Measurements from ENCODE around the gene NEGR1.

- TF ChIP-seq CTCF (IDR thresholded peaks at IDR 0.05), result no peak
- no peak for TF ChIP-seq EP300 (IDR thresholded peaks at IDR 0.05)
- TF ChIP-seq POLR2AphosphoS5 (IDR thresholded peaks at IDR 0.05), result no peak
- TF ChIP-seq POLR2A (IDR thresholded peaks at IDR 0.05), result no peak
Measured at GRCh38 chr1:71667216-71667615, 615.1 kb downstream of the NEGR1 start.
